ENCODE measurements around the gene ATP10A. TPM values are rescaled to one million over a fixed set of nuclear protein-coding genes. Genes with fewer than 3 reads are reported as not detected.

ATP10A gene
- total RNA-seq, 4 donors from 2014 or later, result 8.1 to 36.0 (median 17.9) TPM

DNA sequence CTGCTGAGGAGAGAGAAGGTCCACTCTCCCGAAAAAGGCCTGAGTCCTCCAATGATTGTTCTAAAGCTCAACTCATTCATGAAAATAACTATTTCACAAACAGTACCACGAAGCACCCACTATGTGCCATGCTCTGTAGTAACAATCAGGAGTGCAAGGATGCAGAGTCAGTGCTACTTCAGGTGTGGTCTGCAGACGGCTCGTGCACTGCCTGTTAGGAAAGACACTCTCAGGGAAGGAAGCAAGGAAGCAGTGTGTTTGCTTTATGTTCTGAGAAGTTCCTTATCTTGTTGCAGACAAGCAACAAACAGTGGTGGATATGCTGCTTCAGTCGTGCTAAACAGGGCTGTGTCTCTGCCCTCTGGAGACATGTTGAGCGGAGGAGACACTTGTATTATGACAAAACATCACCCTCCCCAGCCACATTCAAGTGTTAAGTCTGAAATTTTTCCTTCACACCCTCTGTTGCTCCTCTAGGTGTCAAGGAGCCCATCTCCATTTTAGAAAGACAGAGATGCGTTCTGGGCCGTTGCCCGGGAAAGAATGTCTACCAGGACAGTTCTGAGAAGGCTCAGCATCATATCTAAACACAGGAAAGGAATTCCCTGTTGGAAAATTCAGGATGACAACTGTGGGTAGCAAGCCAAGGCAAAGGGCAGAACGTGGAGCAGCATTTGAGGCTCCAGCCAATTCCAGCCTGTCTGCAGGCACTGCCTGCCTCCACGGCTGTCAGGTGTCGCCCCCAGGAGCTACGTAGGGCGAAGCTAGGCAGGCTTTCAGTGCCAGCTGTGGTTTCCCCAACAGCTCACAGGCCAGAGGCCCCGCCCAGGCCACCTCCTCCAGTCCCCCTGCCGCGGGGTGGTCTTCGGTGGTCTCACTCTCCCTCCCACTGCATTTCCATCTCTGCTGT, 13.4 kb upstream of the ATP10A start:
- H3K27ac ChIP-seq, result no peak overlapping the region
- 74 to 78% methylated on average over 18 of the region's 18 CpGs for WGBS, 2 donors
- no peak for DNase-seq (ENCODE audit: low spot score in 2 of 2)
- H3K4me1 ChIP-seq, result no peaks in the 10 kb centered on the region
- TF ChIP-seq CTCF (IDR thresholded peaks at IDR 0.05) (no peak), EP300 (IDR thresholded peaks at IDR 0.05) (no peak), POLR2A (IDR thresholded peaks at IDR 0.05) (no peak)
- H3K4me3 ChIP-seq, result no peak overlapping the region
- H3K36me3 ChIP-seq, result no peaks in the 10 kb centered on the region
- no peaks in the 10 kb centered on the region for H3K27me3 ChIP-seq
- H3K9me3 ChIP-seq, result no peaks in the 10 kb centered on the region

- Histone ChIP-seq H3K4me1 (no peaks in the 10 kb centered on the region), H3K4me3 (no peak overlapping the region), H3K9me3 (no peaks in the 10 kb centered on the region), H3K36me3 (no peaks in the 10 kb centered on the region), H3K27ac (no peak overlapping the region), H3K27me3 (no peaks in the 10 kb centered on the region)
- no peak for TF ChIP-seq POLR2A (IDR thresholded peaks at IDR 0.05)
- no peak for TF ChIP-seq EP300 (IDR thresholded peaks at IDR 0.05)
- TF ChIP-seq CTCF (IDR thresholded peaks at IDR 0.05), result no peak
- no peak for DNase-seq (ENCODE audit: low spot score in 2 of 2)
- 74 to 87% methylated on average over 7 of the region's 7 CpGs for WGBS, 2 donors
These were observed 12.4 kb upstream of the ATP10A start for GRCh38 chr15:25875566-25875965.

DNA sequence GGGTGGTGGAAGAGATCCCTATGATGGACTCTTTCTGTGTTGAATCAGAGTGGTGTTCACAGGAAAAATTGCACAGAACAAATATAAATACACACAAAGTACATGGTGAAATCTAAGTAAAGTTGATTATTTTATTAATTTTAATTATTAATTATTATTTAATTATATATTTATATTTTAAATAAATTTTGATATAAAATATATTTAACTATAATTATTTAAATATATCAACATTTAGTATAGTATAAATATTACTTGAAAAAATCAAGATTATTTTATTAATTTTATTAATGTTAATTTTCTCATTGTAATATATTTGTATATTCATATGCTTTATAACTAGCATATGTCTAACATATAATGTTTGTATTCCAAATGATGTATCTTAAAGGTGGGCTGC, 11.3 kb upstream of the ATP10A start:
- Histone ChIP-seq H3K4me3 (no peak overlapping the region), H3K36me3 (no peaks in the 10 kb centered on the region), H3K4me1 (no peaks in the 10 kb centered on the region), H3K27me3 (no peaks in the 10 kb centered on the region), H3K9me3 (no peaks in the 10 kb centered on the region), H3K27ac (no peak overlapping the region)
- TF ChIP-seq POLR2A (IDR thresholded peaks at IDR 0.05), result no peak
- no peak for TF ChIP-seq CTCF (IDR thresholded peaks at IDR 0.05)
- TF ChIP-seq EP300 (IDR thresholded peaks at IDR 0.05), result no peak
- no peak for DNase-seq (ENCODE audit: low spot score in 2 of 2)

DNA sequence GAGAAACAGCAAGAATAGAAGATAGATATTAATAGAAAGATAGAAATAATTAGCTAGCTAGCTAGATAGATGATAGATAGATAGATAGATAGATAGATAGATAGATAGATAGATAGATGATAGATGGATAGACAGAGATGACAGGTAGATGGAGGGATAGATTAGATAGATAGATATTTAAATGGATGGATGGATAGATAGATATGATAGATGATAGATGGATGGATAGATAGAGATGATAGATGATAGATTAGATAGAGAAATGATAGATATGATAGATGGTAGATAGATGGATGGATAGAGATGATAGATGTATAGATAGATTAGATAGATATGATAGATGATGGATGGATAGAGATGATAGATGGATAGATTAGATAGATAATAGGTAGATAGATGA, 8.3 kb upstream of the ATP10A start:
- TF ChIP-seq CTCF (IDR thresholded peaks at IDR 0.05) (no peak), POLR2A (IDR thresholded peaks at IDR 0.05) (no peak), EP300 (IDR thresholded peaks at IDR 0.05) (no peak)
- no peak overlapping the region for H3K4me3 ChIP-seq
- DNase-seq (ENCODE audit: low spot score in 2 of 2), result no peak
- H3K36me3 ChIP-seq, result no peaks in the 10 kb centered on the region
- no peaks in the 10 kb centered on the region for H3K27me3 ChIP-seq
- H3K4me1 ChIP-seq, result no peaks in the 10 kb centered on the region
- H3K9me3 ChIP-seq, result no peaks in the 10 kb centered on the region
- no peak overlapping the region for H3K27ac ChIP-seq

DNA sequence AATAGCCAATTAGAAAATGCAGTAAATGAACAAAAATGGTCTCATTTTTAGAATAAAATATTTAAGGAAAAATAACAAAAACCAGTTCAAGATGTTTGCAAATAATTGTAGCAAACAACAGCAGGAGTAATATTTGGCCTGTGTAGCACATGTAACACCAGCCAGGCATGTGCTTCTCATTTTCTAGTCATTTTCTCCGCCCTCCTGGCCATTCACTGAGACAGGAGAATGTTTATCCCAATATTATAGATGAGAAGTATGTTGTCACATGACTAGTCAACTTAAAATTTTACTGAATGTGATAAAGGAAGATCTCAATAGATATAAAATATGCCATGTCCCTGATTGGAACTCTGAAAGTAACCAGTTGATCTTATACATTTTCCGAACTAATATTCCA, 7.8 kb upstream of the ATP10A start:
- H3K27me3 ChIP-seq, result no peaks in the 10 kb centered on the region
- no peak for TF ChIP-seq CTCF (IDR thresholded peaks at IDR 0.05)
- TF ChIP-seq EP300 (IDR thresholded peaks at IDR 0.05), result no peak
- no peak for TF ChIP-seq POLR2A (IDR thresholded peaks at IDR 0.05)
- no peak for DNase-seq (ENCODE audit: low spot score in 2 of 2)
- H3K36me3 ChIP-seq, result no peaks in the 10 kb centered on the region
- 88 to 90% methylated on average over 2 of the region's 2 CpGs for WGBS, 2 donors
- H3K27ac ChIP-seq, result no peak overlapping the region
- H3K4me3 ChIP-seq, result no peak overlapping the region
- H3K9me3 ChIP-seq, result no peaks in the 10 kb centered on the region
- no peaks in the 10 kb centered on the region for H3K4me1 ChIP-seq
